Skin epidermis (tissue), 12 donors: Measurements from ENCODE around the gene HAP1.

Experiments
- H3K27ac ChIP-seq, 21 experiments: fragments of 200-600 bp; sonication (generic) in 11 of 21; one replicate each; pipeline ENCODE4 v1.5.0; 2020; ENCODE audit warnings: mild to moderate bottlenecking in 3 of 21, inconsistent platforms in 2 of 21, moderate library complexity in 2 of 21
- H3K4me3 ChIP-seq, 7 experiments: fragments of 200-600 bp; sonication (generic) in 2 of 7; one replicate each; pipeline ENCODE4 v1.5.0; 2020; ENCODE audit warnings: inconsistent platforms in 2 of 7, mild to moderate bottlenecking in 2 of 7, moderate library complexity in 1 of 7

Gene HAP1

DNA sequence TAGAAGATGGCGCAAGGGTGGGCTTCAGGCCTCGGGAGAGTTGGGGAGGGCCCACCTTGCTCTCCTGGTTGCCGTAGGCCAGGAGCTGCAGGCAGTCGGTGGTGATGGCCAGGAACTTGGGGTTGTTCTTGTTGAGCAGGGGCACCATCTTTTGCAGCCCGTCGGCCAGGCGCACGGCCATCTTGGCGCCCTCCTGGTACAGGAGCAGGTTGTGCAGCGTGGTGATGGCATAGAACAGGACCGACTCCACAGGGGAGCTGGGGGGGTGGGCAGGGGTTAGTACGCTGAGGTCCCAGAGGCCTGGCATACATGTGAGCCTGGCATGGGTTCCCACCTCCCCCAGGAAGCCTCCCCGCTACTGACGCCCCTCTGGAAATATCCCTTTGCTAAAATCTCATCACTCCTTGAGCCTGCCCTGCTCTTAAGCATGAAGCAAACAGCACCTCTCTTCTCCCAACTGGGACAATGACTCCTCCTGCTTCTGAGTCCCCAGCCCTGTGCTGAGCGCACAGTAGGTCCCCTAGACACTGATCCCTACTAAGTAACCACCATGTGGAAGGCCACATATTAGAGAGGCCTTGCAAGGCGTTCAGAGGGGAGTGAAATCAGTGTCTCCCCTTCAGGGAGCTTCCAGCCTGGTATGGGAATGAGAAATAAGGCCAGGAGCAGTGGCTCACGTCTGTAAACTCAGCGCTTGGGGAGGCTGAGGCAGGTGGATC is 33.0 kb upstream of the HAP1 start:
- Histone ChIP-seq H3K27ac (no peak overlapping the region), H3K4me3 (no peak overlapping the region)

- no peak overlapping the region for H3K4me3 ChIP-seq
- H3K27ac ChIP-seq, result no peak overlapping the region
These were observed 31.7 kb upstream of the HAP1 start for GRCh38 chr17:41766135-41766534.

DNA sequence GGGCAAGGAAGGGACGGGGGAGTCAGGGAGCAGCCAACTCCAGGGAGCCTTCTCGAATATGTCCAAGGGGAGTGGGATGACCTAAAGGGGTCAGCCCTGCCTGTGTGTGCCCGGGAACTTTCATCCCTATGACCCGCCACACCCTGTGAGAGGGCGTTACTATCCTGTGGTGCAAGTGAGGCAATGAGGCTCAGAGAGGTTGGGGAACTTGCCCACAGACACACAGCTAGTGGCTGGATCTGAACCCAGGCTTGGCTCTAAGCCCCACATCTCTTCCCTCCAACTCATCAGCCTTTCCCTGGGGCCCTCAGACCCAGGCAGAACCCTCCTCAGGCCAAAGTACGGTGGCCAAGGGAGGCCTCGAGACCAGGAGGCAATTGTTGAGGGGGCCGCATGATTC is 28.9 kb upstream of the HAP1 start:
- Histone ChIP-seq H3K27ac (peak overlapping the region in 2 of 21 experiments; percentile 16 to 17), H3K4me3 (no peak overlapping the region)

DNA sequence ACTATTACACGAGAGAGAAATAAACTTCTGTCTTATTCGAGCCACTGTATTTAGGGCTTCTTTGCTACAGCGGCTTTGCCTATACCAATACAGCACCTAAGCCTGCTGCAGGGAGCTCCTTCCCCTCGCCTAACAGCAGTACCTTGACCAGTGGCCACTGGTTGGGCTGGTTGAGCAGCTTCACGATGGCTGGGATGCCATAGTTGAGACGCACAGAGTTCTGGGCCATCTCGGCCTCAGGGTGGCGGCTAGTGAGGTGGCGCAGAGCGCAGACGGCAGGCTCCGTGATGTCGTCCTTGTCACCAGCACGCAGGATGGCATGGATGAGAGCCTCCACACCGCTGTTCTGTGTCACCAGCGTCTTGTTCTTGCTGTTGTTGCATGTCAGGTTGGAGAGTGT is 28.4 kb upstream of the HAP1 start:
- H3K27ac ChIP-seq, result no peak overlapping the region
- no peak overlapping the region for H3K4me3 ChIP-seq

DNA sequence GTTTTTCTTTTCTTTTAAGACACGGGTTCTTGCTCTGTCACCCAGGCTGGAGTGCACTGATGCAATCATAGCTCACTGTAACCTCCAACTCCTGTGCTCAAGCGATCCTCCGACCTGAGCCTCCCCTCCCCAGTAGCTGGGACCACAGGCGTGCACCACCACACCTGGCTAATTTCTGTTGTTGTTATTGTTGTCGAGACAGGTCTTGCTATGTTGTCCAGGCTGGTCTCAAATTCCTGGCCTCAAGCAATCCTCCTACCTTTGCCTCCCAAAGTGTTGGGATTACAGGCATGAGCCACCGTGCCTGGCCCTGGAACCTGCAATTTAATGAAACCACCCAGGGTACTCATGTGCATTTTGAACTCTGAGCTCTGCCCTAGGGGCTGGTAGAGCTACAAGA is 27.9 kb upstream of the HAP1 start:
- Histone ChIP-seq H3K4me3 (no peak overlapping the region), H3K27ac (no peak overlapping the region)

DNA sequence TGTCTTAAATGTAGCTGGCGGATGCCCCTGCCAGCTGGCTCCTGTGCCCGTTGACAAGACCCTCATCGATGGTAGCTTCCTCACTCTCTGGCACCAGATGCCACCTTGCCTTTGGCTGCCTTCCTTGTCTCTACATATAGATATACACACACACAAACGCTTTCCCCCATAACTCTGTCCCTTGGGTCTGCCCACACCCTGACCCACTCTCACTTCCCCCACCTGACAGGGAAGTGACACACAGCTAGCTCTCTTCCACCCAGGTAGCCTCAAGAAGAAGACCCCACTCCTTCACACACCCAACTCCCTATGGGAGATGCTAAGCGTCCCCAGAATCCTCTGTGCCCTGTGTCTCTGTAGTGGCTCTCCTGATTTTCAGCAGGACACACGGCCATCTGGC is 26.4 kb upstream of the HAP1 start:
- Histone ChIP-seq H3K27ac (no peak overlapping the region), H3K4me3 (no peak overlapping the region)

DNA sequence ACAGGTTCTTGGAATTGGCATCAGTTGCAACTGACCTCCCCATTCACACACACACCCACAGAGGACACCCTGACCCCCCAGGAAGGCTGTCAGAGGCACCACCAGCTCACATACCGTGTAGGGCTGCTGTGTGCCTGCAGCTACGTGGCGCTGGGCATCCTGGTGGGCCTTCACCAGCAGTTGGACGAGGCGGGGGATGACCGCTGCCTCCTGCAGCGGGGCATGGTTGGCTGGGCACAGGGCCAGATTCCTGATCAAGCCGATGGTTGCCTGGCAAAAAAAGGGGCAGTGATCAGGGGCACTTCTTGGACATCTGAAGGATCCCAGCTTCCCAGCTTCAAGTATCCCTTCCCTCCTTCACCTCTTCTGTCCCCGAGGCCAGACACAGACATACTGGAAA is 24.2 kb upstream of the HAP1 start:
- Histone ChIP-seq H3K4me3 (no peak overlapping the region), H3K27ac (no peak overlapping the region)

- no peak overlapping the region for H3K27ac ChIP-seq
- no peak overlapping the region for H3K4me3 ChIP-seq
These were observed 19.6 kb upstream of the HAP1 start for GRCh38 chr17:41754066-41754465.

DNA sequence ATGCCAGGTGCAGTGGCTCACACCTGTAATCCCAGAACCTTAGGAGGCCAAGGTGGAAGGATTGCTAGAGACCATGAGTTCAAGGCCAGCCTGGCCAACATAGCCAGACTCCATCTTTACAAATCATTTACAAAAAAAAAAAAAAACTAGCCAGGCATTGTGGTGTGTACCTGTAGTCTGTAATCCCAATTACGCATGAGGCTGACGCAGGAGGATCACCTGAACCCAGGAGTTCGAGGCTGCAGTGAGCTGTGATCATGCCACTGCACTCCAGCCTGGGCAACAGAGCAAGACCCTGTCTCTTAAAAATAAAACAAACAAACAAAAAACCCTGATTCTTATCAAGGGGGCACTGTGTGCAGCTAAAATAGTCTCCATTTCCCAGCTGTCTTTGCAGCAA is 16.8 kb upstream of the HAP1 start:
- H3K4me3 ChIP-seq, result no peak overlapping the region
- no peak overlapping the region for H3K27ac ChIP-seq

GRCh38 chr17:41750862-41751261 is 16.4 kb upstream of the HAP1 start:
- H3K4me3 ChIP-seq, result no peak overlapping the region
- no peak overlapping the region for H3K27ac ChIP-seq

GRCh38 chr17:41748275-41748674 is 13.8 kb upstream of the HAP1 start:
- Histone ChIP-seq H3K4me3 (no peak overlapping the region), H3K27ac (no peak overlapping the region)

GRCh38 chr17:41741709-41742108 is 7.3 kb upstream of the HAP1 start:
- Histone ChIP-seq H3K4me3 (no peak overlapping the region), H3K27ac (no peak overlapping the region)

DNA sequence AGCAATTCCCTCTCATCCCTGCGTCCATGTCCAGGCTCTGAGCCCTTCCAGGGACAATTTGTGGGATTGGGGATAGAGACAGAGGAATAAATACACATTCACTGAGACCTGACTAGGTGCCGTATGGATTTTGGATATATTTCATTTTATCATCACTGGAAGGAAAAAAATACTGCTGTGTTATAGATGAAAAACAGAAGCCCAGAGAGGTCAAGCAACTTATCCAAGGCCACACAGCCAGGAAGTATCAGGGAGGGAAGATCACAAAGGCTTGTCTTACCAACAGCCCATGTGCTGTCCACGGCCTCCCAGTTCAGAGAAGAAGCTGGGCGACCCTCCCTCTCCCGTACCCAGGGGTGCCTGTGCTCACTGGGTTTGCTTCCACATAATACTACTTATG is 6.1 kb upstream of the HAP1 start:
- H3K4me3 ChIP-seq, result no peak overlapping the region
- H3K27ac ChIP-seq, result peak overlapping the region in 1 of 21 experiments; percentile 8

GRCh38 chr17:41739661-41740352 is 5.4 kb upstream of the HAP1 start:
- H3K4me3 ChIP-seq, result no peak overlapping the region
- peak overlapping the region in 2 of 21 experiments; percentile 8 to 41 for H3K27ac ChIP-seq

- peak overlapping the region in 1 of 21 experiments; percentile 7 for H3K27ac ChIP-seq
- no peak overlapping the region for H3K4me3 ChIP-seq
These were observed 4.3 kb upstream of the HAP1 start for GRCh38 chr17:41738801-41739112.

- no peak overlapping the region for H3K4me3 ChIP-seq
- peak overlapping the region in 3 of 21 experiments; percentile 7 to 30 (median 14) for H3K27ac ChIP-seq
These were observed 3.8 kb upstream of the HAP1 start for GRCh38 chr17:41738077-41738800.

GRCh38 chr17:41737680-41738023 is 3.2 kb upstream of the HAP1 start:
- Histone ChIP-seq H3K4me3 (no peak overlapping the region), H3K27ac (no peak overlapping the region)

GRCh38 chr17:41736983-41737679 is 2.7 kb upstream of the HAP1 start:
- Histone ChIP-seq H3K4me3 (no peak overlapping the region), H3K27ac (no peak overlapping the region)

- no peak overlapping the region for H3K4me3 ChIP-seq
These were observed 1.3 kb upstream of the HAP1 start for GRCh38 chr17:41735744-41736143.

GRCh38 chr17:41734949-41735313 is 488 bp upstream of the HAP1 start:
- Histone ChIP-seq H3K4me3 (peak overlapping the region in 6 of 7 experiments; percentile 11 to 45 (median 32)), H3K27ac (no peak overlapping the region)

More at GRCh38 chr17:41735744-41736143, 1.3 kb upstream of the HAP1 start:
- no peak overlapping the region for H3K27ac ChIP-seq
